Medulla oblongata (tissue), 1 donor: ENCODE measurements around the gene RAB11FIP3.
"Not testable (repeated sequence)": the region's sequence is repeated elsewhere in the genome, so short reads cannot be mapped to it uniquely, and the experiment has no call there.

Experiments
- DNase-seq: peaks from one replicate; pipeline ENCODE4 v3.0.0-alpha.2; 2015; ENCODE audit errors: extremely low spot score

The RAB11FIP3 gene

DNA sequence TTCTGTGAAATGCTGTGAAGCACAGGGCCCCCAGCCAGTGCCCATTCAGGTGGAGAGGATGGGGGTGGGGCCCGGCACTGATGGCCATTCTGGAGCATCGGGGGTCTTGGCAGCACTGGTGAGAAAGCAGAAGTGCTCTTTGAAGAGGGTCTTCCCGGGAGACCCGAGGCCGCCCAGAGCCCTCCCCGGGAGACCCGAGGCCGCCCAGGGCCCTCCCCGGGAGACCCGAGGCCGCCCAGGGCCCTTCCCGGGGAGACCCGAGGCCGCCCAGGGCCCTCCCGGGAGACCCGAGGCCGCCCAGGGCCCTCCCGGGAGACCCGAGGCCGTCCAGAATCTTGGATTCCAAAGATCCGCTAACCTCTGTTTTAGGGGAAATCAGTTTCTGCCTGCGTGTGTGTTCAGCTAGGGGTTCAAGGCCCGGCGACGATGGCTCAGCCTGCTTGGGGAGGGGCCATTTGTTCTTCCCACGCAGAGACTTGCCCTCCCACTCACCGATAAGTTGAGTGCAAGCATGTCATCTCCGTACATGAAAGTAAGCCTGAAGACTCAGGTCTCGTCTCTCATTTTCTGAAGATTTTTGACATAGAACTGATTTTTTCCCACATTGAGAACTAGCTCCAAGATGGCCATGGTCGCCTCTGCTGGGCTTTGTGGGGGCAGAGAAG, 66.9 kb downstream of the RAB11FIP3 start:
- no peak for DNase-seq

DNA sequence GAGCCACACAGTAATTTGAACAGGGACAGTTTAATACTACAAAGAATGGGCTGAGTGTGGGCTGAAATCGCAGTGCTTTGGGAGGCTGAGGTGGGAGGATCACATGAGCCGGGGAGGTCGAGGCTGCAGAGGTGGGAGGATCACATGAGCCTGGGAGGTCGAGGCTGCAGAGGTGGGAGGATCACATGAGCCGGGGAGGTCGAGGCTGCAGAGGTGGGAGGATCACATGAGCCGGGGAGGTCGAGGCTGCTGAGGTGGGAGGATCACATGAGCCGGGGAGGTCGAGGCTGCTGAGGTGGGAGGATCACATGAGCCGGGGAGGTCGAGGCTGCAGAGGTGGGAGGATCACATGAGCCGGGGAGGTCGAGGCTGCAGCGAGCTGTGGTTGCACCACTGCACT, 69.2 kb downstream of the RAB11FIP3 start:
- DNase-seq = not testable (repeated sequence)

GRCh38 chr16:495127-495748, 69.8 kb downstream of the RAB11FIP3 start:
- DNase-seq = peak; percentile 24

DNA sequence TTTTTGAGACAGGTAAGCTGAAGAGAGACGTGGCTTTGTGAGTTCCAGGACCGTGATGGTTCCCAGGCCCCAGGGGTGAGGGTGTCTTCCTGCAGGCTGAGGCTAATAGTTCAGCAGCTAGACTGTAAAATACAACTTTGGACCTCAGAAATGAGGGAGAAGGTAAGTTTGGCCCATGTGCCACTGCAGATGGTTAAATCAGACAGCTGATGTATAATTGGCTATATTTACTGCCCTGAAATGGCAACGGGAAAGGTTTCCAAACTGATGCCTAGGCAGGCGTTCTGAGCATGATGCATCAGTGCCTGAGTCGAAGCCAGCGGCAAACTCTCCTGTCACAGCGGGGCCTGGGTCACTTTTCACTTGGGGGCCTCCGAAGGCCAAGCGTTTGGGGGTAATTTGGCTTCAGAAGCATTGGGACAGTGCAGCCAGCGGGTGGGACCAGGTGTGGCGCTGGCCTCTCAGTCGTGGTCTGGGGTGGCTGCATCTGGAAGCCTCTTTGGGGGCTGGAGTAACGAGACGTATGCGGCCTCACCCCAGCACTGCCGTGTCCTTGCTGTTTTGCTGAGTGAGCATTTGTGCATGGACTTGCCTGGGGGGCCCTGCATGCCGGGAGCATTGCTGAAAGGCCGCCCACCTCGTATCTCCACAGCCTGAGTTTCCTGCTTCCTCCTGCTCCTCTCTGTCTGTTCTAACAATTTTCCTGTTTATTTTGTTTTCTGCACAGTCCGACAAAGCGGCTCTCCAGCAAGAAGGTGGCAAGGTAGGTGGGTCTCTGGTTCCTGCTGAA, 70.8 kb downstream of the RAB11FIP3 start:
- no peak for DNase-seq

GRCh38 chr16:497258-497657, 71.8 kb downstream of the RAB11FIP3 start:
- no peak for DNase-seq

- no peak for DNase-seq
These were observed 74.5 kb downstream of the RAB11FIP3 start for GRCh38 chr16:499924-500323.

- no peak for DNase-seq
These were observed 75.3 kb downstream of the RAB11FIP3 start for GRCh38 chr16:500709-501108.

DNA sequence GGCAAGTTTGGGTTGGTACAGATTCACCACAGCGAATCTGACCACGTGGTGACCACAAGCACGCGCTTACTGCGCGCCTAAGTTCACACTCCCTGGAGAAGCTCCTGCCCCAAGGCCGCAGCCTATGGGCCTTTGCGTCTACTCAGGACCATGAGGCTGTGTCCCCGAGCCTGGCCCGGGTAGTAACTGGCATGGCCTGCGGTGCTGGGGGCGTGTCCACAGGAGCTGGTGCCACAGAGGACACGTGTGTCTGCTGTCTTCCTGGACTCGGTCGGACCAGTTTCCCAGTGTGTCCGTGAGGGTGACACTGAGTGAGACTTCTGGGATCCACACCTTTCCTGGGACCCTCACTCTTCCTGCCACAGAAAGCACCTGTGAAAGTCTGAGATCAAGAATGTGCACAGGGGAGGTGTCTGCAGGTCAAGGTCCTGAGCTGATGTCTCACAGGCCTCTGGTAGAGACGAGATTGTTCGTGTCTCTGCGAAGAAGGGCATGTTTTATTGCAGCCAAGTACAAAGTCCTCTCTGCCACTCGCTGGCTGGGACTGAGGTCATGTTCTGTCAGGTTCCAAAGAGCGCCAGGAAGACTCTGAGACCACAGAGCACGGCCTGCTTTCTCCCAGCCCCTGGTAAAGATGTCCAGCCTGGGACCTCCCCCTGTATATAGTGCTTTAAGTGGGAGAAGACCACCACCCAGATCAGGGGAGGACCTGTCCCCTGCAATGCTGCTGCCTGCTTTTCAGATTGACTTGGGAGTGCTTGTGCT, 76.9 kb downstream of the RAB11FIP3 start:
- no peak for DNase-seq

DNA sequence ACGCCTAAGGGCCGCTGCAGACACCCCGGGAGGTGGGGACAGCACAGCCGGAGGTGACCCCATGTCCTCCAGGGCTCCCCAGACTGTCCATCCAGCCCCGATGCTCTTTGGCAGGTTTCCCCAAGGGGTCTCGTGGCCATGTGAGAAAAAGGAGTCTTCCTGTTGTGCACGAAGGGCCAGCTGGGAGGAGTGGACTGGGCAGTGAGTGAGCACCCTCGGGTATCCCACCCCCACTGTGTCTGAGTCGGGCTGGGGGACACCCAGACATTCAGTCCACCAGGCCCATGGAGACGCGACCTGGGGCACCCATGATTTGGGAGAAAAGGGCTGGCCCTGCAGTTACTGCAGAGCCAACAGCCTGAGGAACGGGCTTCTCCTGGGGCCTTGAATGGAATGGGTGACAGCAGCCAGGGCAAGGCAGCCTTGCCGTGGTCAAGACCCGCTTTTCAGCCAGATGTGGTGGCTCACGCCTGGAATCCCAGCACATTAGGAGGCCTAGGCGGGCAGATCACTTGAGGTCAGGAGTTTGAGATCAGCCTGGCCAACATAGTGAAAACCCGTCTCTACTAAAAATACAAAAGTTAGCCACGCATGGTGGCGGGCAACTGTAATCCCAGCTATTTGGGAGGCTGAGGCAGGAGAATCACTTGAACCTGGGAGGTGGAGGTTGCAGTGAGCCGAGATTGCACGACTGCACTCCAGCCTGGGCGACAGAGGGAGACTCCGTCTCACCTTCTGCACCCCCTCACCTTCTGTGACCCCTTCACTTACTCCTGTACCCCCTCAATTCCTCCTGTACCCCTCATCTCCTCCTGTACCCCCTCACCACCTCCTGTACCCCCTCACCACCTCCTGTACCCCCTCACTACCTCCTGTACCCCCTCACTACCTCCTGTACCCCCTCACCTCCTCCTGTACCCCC, 78.0 kb downstream of the RAB11FIP3 start:
- DNase-seq = no peak

GRCh38 chr16:505479-506245, 80.2 kb downstream of the RAB11FIP3 start:
- no peak for DNase-seq

DNA sequence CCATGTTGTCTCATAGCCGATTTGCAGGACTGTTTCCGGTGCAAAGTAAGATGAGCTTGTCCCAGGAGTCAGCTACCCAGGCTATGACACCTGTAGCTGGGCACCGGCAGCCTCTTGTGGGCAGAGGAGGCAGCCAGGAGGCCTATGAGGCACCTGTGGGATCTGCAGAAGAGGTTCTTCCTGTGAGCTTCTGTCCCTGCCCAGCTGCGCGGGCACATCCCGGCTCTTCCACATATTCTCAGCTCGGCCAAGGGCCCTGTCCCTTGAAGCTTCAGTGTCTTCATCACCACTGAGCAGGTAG, 80.7 kb downstream of the RAB11FIP3 start:
- no peak for DNase-seq

- DNase-seq = not testable (repeated sequence)
These were observed 82.1 kb downstream of the RAB11FIP3 start for GRCh38 chr16:507527-507926.

DNA sequence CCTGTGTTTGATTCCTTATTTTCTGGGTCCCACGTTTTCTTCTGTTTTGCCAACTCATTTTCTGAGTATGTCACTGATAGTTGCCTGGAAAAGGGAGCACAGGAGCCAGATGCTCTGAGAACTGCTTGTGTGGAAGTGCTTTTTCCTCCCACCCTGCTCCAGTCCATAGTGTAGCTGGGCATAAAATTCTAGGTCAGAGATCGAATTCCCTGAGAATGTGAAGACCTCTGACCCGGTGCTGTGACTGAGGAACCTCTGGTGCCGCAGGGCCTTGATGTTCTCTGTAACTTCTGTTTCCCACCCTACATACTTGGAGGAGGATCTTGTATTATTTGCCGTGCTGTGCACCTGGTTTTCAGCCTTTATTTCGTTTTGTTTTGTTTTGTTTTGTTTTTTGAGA, 82.5 kb downstream of the RAB11FIP3 start:
- DNase-seq = no peak

DNA sequence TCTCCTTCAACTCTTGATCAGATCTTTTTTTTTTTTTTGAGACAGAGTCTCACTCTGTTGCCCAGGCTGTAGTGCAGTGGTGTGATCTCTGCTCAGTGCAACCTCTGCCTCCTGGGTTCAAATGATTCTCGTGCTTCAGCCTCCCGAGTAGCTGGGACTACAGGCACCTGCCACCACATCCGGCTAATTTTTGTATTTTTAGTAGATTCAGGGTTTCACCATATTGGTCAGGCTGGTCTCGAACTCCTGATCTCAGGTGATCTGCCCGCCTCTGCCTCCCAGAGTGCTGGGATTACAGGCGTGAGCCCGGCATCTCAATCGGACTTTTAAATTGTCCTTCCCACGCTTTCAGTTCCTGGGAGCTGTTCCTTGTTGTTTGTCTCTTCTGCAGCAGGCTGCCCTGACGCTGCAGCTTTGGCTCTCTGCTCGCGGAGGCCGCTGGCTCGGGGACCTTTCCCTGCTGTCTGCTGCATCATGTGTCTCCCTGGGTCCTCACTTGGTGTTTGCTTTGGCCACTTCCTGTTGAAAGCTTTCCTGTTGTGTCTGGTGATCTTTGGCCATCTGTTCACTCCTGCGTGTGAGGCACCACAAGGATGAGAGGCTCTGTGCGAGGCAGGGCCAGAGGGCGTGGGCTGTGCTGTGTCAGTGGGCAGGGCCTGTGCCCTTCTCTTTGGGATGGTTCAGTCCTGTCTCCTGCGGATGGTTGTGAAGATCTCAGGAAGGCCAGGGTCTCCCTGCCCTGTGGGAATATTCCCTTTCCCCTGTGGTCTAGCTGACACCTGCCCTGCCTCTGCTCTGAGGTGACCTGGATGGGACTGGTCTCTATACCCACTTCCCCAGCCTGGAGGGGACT, 83.7 kb downstream of the RAB11FIP3 start:
- peak; percentile 44 for DNase-seq

- DNase-seq = no peak
These were observed 84.8 kb downstream of the RAB11FIP3 start for GRCh38 chr16:510066-510825.

DNA sequence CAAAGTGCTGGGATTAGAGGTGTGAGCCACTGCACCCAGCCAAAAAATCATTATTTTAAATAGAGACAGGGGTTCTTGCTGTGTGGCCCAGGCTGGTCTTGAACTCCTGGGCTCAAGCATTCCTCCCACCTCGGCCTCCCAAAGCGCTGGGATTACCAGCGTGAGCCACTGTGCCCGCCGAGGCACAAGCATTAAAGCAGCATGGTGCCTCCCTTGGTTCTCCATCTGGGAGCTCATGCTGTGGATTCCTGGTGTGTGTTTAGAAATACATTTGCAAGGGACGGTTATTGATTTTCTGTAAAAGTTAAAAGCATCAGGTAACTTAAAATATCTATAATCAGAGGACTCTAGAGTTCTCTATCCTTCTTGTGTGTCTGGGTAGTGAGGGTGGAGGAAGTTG, 87.4 kb downstream of the RAB11FIP3 start:
- no peak for DNase-seq

DNA sequence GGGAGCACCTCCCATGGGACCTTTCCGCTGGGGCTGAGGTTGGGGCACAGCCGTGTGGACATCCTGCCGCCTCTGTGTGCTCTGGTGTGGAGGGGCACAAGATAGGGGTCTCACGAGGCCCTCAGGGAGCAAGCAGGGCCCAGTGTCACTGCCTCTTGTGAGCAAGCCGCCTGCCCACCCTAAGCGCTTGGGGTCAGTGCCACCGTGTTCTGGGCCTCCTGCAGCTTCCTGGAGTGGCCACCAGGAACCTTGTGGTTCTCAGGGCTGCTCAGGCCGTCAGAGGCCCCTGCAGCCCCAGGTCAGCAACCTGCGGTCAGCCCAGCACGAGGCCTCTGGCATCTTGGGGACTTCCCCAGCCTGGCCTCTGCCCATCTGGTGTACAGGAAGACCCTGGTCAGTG, 88.5 kb downstream of the RAB11FIP3 start:
- DNase-seq = no peak

DNA sequence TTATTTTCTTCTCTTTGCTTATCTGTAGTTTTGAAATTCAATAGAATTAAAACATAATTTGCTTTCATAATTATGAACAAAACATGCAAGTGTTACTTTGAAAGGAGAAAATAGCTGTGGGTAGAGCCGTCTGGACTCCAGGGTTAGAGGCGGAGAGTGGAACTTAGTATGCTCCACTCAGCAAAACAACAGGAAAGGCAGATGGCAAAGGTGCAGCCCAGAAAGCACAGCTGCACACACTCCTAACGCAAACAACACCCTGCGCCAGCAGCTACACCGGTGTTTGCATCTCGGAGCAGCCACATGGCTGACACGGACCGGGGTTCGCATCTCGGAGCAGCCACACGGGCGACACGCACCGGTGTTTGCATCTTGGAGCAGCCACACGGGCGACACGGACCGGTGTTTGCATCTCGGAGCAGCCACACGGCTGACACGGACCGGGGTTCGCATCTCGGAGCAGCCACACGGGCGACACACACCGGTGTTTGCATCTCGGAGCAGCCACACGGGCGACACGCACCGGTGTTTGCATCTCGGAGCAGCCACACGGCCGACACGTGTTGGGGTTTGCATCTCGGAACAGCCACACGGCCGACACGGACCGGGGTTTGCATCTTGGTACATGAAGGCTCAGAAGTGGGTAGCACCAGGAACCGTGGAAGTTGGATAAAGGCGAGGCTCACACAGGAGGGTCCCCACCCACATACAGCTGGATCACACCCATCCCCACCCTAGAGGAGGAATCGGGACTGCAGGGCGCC, 89.9 kb downstream of the RAB11FIP3 start:
- no peak for DNase-seq
